ENCODE data around the gene DHX30.

- TF ChIP-seq EZH2 (IDR thresholded peaks at IDR 0.05; ENCODE audit: low read length) (no peak), CTCF (optimal IDR thresholded peaks at IDR 0.05 in 1 of 3, IDR thresholded peaks at IDR 0.05 in 1 of 3, conservative IDR thresholded peaks at IDR 0.05 in 1 of 3; ENCODE audit: extremely low read depth in 1 of 3, insufficient read depth in 2 of 3, low read length in 3 of 3) (no peak)
Observed at GRCh38 chr3:47849186-47849698, 46.3 kb downstream of the DHX30 start.
